GM08714 (cell line): ENCODE data around the gene CPNE8.

Source experiments
- H3K4me3 ChIP-seq: fragments of 200-500 bp; sonication (Bioruptor generic); 2 replicates; pipeline ENCODE4 v1.5.1; 2014; ENCODE audit warnings: mild to moderate bottlenecking, low read length, inconsistent platforms
- ZNF274 ChIP-seq: IDR thresholded peaks from 2 replicates; pipeline ENCODE4 v1.6.1; 2012; ENCODE audit warnings: mild to moderate bottlenecking, low read depth, low read length

Gene CPNE8

DNA sequence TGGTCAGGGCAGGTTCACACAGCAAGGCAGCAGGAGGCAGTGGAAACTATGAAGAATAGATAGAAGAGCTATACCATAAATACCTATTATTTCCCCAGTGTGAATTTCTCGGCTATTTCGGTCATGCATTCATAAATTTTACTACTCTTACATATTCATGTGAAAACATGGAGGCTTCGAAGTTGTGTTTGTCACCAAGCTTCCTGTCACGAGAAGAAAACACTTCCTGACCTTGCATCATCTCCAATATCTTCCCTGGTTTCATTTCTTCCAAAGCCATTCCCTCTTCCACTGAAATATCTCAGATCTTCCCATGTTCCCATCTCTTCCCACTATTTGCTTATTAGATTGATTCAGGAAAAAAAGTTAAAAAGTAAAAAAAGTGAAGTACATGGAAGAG, 80.4 kb downstream of the CPNE8 start:
- no peak for TF ChIP-seq ZNF274
- no peak overlapping the region for H3K4me3 ChIP-seq

DNA sequence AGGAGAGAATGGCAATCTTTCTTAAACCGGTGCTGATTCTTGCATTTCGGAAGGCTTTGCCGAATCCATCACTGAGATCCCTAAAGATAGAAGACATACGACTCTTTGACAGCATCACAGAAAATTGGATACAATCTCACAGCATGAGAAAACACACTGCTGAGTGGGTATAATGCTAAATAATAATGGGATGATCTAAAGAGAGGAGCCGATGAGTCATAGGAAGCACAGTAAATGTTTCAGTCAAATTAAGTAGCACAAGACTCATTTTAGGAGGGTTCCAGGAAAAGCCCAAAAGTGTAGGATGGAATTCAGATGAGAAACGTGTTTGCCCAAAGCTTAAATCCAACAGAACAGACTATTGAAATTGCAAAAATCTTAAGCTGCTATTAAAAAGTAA, 81.7 kb downstream of the CPNE8 start:
- TF ChIP-seq ZNF274: no peak
- no peak overlapping the region for H3K4me3 ChIP-seq

DNA sequence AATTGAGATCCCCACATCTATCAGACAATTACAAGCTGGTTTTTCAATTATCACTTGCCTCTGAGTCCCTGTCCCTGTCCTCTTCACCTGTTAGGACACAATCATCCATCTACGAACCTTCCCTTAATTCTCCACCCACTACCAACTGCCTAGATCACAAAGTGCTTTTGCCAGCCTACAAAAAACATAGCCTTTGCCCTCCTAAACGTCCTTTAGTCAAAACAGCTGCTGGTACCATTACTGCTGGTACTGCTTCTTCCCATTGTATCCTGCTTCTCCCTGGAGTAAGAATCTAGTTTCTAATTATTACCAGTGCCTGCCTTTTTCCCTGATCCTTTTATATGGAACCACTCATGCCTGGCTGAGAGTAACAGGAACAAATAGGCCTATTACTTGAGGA, 82.1 kb downstream of the CPNE8 start:
- no peak for TF ChIP-seq ZNF274
- H3K4me3 ChIP-seq: no peak overlapping the region

DNA sequence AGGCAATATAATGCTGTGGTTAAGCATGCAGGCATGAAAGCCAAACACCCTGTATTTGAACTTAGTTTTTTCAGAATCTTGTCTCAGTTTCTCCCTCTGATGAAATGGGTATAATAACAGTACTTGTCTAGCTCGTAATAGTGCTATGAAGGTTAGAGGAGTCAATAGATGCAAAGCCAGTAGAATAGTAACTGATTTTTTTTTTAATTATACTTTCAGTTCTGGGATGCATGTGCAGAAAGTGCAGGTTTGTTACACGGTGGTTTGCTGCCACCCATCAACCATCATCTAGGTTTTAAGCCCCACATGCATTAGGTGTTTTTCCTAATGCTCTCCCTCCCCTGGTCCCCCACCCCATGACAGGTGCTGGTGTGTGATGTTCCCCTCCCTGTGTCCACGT, 87.4 kb downstream of the CPNE8 start:
- H3K4me3 ChIP-seq: no peak overlapping the region
- no peak for TF ChIP-seq ZNF274

GRCh38 chr12:38813923-38814322, 91.5 kb downstream of the CPNE8 start:
- no peak overlapping the region for H3K4me3 ChIP-seq
- no peak for TF ChIP-seq ZNF274

DNA sequence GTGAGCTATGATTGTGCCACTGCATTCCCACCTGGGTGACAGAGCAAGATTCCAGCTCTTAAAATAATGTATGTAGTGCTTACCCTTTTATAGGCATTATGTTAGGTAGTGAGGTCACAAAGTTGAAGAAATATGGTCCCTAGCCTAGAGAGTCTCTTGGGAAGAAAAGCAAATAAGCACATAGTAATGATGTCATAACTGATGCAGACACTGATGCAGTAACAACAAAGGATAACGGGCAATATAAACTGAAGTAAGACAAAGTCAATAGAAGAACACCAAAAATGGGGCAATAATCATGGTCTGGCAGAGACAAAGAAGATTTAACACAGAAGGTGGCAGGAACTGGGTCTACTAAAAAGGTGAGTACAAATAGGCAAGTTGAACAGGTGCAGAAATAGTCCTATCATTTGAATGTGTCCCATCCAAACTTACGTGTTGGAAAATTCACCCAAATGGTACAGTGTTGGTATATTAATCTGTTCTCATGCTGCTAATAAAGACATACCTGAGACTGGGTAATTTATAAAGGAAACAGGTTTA, 93.5 kb downstream of the CPNE8 start:
- H3K4me3 ChIP-seq: no peak overlapping the region
- no peak for TF ChIP-seq ZNF274

DNA sequence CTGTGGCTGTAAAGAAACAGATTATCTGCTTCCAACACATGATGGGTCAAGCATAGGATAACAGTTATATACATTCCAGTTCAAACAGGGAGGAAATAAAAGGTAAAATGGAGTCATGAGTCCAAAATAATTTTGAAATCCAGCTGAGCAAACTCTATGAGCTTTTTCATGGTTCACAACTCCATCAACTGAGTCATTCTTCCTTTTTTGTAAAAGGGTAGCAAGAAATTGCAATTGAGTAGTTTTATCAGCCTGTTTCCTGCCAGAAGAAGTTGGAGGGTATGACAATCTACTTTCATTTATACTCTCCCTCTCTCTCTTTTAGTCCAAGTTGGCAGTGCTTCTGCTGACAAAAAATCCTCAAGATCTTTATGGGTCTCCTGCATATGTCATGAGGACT, 95.6 kb downstream of the CPNE8 start:
- no peak overlapping the region for H3K4me3 ChIP-seq
- no peak for TF ChIP-seq ZNF274

DNA sequence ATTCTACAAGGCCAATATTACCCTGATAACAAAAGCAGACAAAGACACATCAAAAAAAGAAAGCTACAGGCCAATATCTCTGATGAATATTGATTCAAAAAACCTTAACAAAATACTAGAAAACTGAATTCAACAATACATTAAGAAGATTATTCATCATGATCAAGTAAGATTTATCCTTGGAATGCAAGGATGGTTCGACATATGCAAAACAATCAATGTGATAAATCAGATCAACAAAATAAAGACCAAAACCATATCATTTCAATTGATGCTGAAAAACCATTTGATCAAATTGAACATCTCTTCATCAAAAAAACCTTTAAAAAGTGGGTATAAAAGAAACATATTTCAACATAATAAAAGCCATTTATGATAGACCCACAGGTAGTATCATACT, 117.3 kb downstream of the CPNE8 start:
- H3K4me3 ChIP-seq: no peak overlapping the region
- TF ChIP-seq ZNF274: no peak

- H3K4me3 ChIP-seq: no peak overlapping the region
- no peak for TF ChIP-seq ZNF274
Observed at GRCh38 chr12:38785381-38785780, 120.0 kb downstream of the CPNE8 start.

GRCh38 chr12:38783304-38783703, 122.1 kb downstream of the CPNE8 start:
- no peak overlapping the region for H3K4me3 ChIP-seq
- no peak for TF ChIP-seq ZNF274

DNA sequence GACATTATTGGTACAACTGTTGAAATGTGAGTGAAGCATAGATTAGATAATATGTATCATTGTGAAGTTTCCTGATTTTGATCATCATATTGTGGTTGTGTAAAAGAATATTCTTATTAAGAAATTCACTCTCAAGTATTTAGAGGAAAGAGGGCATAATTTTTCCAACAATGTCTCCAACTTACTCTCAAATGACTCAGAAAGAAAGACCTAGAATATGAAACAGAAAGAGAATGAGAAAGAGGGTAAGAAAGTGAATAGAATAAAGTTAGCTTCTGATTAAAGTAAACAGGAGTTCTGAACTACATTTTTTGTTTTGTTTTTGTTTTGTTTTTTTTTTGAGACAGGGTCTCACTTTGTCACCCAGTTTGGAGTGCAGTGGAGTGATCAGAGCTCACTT, 123.0 kb downstream of the CPNE8 start:
- no peak overlapping the region for H3K4me3 ChIP-seq
- TF ChIP-seq ZNF274: no peak

- H3K4me3 ChIP-seq: no peak overlapping the region
- no peak for TF ChIP-seq ZNF274
Observed at GRCh38 chr12:38776647-38777046, 128.7 kb downstream of the CPNE8 start.

GRCh38 chr12:38775457-38775856, 129.9 kb downstream of the CPNE8 start:
- TF ChIP-seq ZNF274: no peak
- no peak overlapping the region for H3K4me3 ChIP-seq

GRCh38 chr12:38772437-38772836, 133.0 kb downstream of the CPNE8 start:
- no peak for TF ChIP-seq ZNF274
- H3K4me3 ChIP-seq: no peak overlapping the region

DNA sequence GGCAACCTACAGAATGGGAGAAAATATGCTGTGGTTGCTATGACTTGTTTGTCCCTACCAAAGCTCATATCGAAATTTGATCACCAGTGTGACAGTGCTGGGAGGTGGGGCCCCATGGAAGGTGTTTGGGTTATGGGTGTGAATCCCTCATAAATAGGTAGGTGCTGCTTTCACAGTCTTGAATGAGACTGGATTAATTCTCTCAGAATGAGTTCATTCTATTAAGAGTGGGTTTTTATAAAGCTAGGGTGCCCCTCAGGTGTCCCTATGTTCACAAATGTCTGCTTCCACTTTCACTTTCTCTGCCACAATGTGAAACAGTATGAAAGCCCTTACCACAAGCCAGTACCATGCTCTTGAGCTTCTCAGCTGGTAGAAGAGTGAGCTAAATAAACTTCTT, 133.5 kb downstream of the CPNE8 start:
- TF ChIP-seq ZNF274: no peak
- no peak overlapping the region; the same call in 1 of the 2 replicates for H3K4me3 ChIP-seq

GRCh38 chr12:38761636-38762342, 143.6 kb downstream of the CPNE8 start:
- TF ChIP-seq ZNF274: no peak

More at GRCh38 chr12:38761636-38762342, 143.6 kb downstream of the CPNE8 start:
- H3K4me3 ChIP-seq: no peak overlapping the region
